Muscle layer of colon (tissue), 2 donors: ENCODE data around the gene RNU6-9.

ENCODE experiments used
- H3K27ac ChIP-seq: one replicate; pipeline ENCODE4 v1.7.0; 2013; ENCODE audit warnings: low read depth, mild to moderate bottlenecking, low read length, moderate library complexity
- H3K27me3 ChIP-seq, 2 donors: one replicate each; pipeline ENCODE4 v1.7.0; 2013; ENCODE audit warnings: low read length in 2 of 2, mild to moderate bottlenecking in 2 of 2; ENCODE audit not compliant: insufficient read depth in 2 of 2, control insufficient read depth in 1 of 2
- H3K36me3 ChIP-seq: one replicate; pipeline ENCODE4 v1.7.0; 2013; ENCODE audit warnings: mild to moderate bottlenecking, low read length; ENCODE audit not compliant: insufficient read depth
- H3K4me1 ChIP-seq: one replicate; pipeline ENCODE4 v1.7.0; 2013; ENCODE audit warnings: mild to moderate bottlenecking, low read length; ENCODE audit not compliant: insufficient read depth
- H3K4me3 ChIP-seq, 2 donors: one replicate each; pipeline ENCODE4 v1.7.0; 2013; ENCODE audit warnings: low read length in 2 of 2, low read depth in 1 of 2, mild to moderate bottlenecking in 1 of 2, moderate library complexity in 1 of 2
- H3K9ac ChIP-seq: one replicate; pipeline ENCODE4 v1.7.0; 2013; ENCODE audit warnings: low read length
- H3K9me3 ChIP-seq: one replicate; pipeline ENCODE4 v1.7.0; 2013; ENCODE audit warnings: mild to moderate bottlenecking, low read length
- donor health status: abdominal sarcoma.
- donor health status: Adenocarcinoma of cecum.

The RNU6-9 gene

DNA sequence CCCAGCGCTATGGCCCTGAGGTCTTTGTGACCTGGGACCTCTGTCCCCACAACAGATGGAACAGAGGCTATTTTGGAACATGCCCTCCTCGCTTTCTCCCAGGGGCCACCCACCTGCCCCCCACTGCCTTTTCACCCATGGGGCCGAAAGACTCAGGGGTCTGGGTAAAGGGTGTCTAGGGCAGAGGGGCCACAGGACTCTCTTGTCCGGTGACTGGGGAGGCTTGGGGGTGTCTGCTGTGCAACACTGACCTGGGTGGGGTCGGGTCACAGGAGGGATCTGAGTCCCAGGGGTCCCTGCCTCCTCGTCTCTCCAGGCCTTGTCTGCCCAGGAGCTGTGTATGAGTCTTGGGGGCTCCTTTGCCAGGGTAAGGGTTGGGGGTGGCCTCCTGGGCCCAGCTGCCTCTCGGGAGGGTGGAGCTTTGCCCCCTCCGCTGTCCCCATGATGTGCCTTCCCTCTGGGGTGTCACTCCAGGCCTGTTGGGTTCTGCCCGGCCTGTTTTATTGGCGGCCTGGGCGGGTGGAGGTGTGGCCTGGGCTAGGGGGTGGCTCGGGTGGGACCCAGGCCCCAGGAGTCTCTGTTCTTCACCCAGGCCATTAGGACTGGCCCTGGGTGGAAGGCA lies 34.6 kb downstream of the RNU6-9 start:
- H3K27me3 ChIP-seq = no peaks in the 10 kb centered on the region
- H3K4me3 ChIP-seq = no peak overlapping the region
- peaks cover 9% of the 10 kb centered on the region for H3K4me1 ChIP-seq
- H3K36me3 ChIP-seq = no peaks in the 10 kb centered on the region
- H3K27ac ChIP-seq = peak overlapping the region; percentile 81
- H3K9me3 ChIP-seq = no peaks in the 10 kb centered on the region
- no peak overlapping the region for H3K9ac ChIP-seq

DNA sequence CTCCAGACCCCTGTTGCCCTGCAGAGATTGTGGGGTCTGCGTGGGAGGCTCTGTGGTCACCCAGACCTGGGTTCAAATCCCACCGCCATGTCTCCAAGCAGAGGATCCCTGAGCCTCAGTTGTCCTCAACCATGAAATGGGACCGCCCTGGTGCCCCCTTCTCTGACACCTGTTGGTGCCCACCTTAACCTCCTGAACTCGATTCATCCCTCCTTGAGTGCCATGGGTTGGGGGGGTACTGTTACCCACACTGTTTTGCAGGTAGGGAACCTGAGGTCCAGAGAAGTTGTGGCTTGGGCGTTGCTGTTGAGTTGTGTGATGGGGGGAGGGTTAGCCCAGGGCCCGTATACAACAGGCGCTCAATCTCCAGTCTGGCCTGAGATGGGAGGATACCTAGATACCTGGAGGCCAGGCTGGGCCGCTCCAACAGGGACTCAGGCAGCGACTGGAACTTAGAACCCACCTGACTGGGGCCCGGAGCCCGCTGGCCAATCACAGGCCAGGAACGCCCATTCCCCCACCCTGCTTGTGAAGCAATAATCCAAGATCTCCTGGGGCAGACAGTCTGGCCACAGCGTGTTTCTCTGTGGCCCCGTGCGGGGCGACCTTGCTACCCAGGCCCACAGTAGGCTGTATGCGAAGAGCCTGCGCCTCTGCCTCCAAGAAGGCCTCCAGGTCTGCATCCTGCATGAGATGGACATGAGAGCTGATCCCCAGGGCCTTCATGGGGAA lies 35.4 kb downstream of the RNU6-9 start:
- Histone ChIP-seq H3K9ac (no peak overlapping the region), H3K36me3 (no peaks in the 10 kb centered on the region), H3K4me1 (peaks cover 17% of the 10 kb centered on the region), H3K27me3 (no peaks in the 10 kb centered on the region), H3K27ac (no peak overlapping the region), H3K9me3 (no peaks in the 10 kb centered on the region), H3K4me3 (no peak overlapping the region)

DNA sequence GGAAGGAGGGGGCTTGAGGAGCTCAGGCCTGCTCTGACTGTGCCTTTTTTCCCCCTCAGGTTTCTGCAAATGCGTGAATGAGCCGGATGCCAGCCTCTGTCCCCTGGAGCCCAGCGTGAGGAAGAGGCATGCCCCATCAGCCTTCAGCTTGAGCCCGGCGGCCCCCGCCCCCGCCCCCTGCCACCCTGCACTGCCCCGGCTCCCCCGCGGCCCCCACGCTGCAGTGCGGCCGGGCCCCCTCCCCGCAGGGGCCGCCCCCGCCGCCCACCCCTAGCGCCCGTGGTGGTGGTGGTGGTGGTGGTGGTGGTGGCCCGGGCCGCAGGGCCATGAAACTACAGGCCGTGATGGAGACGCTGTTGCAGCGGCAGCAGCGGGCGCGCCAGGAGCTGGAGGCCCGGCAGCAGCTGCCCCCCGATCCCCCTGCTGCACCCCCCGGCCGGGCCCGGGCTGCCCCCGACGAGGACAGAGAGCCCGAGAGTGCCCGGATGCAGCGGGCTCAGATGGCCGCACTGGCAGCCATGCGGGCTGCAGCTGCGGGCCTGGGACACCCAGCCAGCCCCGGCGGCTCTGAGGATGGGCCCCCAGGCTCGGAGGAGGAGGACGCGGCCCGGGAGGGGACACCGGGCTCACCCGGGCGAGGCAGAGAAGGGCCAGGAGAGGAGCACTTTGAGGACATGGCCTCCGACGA lies 36.1 kb downstream of the RNU6-9 start:
- H3K27ac ChIP-seq = no peak overlapping the region
- no peaks in the 10 kb centered on the region for H3K9me3 ChIP-seq
- peaks cover 24% of the 10 kb centered on the region for H3K4me1 ChIP-seq
- H3K27me3 ChIP-seq = no peaks in the 10 kb centered on the region
- H3K9ac ChIP-seq = no peak overlapping the region
- no peak overlapping the region for H3K4me3 ChIP-seq
- H3K36me3 ChIP-seq = no peaks in the 10 kb centered on the region

DNA sequence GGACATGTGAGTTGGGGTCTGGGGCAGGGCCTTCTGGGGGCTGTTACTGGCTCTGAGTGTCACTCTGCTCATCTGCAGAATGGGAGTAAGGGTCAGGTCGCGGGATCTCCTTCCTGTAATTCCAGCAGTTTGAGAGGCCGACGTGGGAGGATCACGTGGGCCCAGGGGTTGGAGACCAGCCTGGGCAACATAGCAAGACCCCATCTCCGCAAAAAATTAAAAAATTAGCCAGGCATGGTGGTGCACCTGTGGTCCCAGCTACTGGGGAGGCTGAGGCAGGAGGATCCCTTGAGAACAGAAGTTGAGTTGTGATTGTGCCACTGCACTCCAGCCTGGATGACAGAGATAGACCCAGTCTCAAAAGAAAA lies 36.6 kb downstream of the RNU6-9 start:
- Histone ChIP-seq H3K4me3 (no peak overlapping the region), H3K4me1 (peaks cover 29% of the 10 kb centered on the region), H3K9ac (no peak overlapping the region), H3K9me3 (no peaks in the 10 kb centered on the region), H3K36me3 (no peaks in the 10 kb centered on the region), H3K27me3 (no peaks in the 10 kb centered on the region), H3K27ac (no peak overlapping the region)

DNA sequence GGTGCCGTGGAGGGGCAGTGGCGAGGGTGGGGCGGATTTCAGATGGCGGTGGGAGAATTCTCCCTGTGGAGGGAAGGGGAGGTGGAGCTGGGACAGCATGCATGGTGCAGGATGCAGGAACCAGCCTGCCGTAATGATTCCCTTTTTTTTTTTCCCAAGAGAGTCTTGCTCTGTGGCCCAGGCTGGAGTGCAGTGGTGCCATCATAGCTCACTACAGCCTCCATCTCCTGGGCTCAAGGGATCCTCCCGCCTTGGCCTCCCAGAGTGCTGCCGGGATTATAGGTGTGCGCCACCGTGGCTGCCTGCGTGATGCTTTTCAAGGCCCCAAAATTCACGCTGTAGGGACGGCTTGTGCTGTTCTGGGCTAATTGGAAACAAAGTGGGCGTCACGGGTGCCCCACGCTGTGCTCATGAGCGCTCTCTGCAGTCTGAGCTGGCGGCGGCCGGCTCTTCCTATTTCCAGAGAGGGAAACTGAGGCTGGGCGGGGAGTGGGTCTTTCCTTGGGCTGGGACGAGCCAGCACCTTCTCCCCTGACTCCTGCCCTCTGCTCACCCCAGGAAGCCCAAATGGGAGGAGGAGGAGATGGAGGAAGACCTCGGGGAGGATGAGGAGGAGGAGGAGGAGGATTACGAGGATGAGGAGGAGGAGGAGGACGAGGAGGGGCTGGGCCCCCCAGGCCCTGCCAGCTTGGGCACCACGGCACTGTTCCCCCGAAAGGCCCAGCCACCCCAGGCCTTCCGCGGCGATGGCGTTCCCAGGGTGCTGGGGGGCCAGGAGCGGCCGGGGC lies 38.8 kb downstream of the RNU6-9 start:
- no peak overlapping the region for H3K4me3 ChIP-seq

DNA sequence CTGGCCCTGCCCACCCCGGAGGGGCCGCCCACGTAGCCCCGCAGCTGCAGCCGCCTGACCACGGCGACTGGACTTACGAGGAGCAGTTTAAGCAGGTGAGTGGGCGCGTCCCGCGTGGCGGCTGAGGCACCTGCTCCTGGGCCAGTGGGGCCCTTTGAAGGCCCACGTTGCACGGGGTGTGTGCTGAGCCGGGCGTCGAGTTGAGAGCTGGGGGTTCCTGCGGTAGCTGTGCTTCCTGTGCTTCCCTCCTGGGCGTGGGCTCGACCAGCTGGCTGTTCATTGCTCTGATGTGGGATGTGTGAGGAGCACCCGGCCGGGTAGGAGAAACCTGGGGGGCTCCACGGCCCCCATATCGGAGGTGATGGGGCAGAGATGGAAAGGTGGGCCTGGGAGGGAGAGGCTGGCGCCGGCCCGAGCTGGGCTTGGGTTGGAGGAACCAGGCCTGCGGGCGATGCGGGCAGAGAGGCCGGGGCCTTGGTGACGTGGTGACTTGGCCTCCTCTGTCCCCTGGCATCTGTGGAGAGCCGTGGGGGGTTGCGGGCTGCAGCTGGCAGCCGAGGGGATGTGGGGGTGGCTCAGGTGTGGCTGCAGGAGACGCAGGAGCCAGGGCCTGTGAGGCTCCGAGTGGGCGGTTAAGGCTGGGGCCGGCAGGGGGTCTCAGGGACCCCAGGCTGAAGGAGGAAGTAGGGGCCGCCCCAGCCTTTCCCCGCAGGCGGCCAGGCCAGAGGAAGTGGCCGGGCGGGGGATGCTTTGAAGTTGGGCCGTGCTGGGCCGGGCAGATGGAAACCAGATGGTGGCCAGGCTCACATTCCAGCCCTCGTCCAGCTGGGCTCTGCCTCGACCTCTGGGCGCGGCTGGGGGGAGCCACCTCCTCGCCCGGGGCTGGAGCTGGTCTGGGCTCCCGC lies 39.6 kb downstream of the RNU6-9 start:
- H3K4me1 ChIP-seq = peaks cover 31% of the 10 kb centered on the region
- no peak overlapping the region for H3K4me3 ChIP-seq
- H3K27me3 ChIP-seq = no peaks in the 10 kb centered on the region
- peak overlapping the region; percentile 75 for H3K27ac ChIP-seq
- no peak overlapping the region for H3K9ac ChIP-seq
- no peaks in the 10 kb centered on the region for H3K36me3 ChIP-seq
- H3K9me3 ChIP-seq = no peaks in the 10 kb centered on the region

More for the DNA sequence above, 38.8 kb downstream of the RNU6-9 start:
- Histone ChIP-seq H3K9ac (no peak overlapping the region), H3K9me3 (no peaks in the 10 kb centered on the region), H3K27ac (peak overlapping the region; percentile 75), H3K27me3 (no peaks in the 10 kb centered on the region), H3K36me3 (no peaks in the 10 kb centered on the region), H3K4me1 (peaks cover 35% of the 10 kb centered on the region)

DNA sequence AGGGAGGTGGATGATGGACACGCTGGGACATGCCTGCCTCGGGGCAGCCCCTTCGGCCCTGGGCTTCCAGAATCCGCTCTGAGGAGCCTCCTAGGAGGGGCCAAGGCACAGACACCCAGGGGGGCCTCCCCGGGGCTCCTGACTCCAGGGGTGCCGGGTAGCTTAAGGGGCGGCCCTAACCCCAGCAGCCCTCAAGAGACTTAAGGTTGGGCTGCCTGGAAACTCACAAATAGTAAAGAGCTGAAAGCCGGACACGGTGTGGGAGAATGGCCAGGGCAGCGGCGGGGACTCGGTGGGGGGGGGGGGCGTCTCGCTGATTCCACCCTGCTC lies 40.2 kb downstream of the RNU6-9 start:
- H3K27me3 ChIP-seq = no peaks in the 10 kb centered on the region
- H3K4me1 ChIP-seq = peaks cover 30% of the 10 kb centered on the region
- no peak overlapping the region for H3K9ac ChIP-seq
- no peak overlapping the region for H3K4me3 ChIP-seq
- H3K9me3 ChIP-seq = no peaks in the 10 kb centered on the region
- no peaks in the 10 kb centered on the region for H3K36me3 ChIP-seq
- peak overlapping the region; percentile 75 for H3K27ac ChIP-seq

DNA sequence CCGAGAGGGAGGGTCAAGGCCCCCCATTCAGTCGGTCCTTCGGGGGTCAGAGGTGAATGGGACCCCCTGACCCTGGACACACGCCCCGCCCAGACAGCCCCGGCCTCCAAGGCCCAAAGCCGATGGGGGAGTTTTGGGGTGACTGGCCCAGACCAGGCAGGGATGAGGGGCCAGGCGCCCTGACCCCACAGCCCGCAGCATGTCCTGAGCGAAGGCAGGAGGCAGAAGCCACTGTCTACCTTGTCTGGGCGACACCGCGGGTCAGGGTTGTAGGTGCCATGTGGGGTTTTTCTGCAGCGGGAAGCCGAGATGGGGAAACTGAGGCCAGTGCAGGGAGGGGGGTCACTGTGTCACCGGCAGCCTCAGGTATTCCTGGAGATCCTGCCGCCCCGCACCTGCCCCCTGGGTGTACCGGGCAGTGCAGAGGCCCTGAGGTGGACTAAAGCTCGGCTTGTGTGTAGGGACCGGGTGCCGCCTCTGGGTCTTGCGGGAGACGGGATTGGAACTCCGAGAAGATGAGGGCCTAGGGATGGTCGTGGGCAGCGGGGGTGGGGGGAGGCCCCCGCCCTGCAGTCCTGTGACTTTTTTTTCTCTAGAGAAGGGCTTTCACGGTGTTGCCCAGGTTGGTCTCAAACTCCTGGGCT lies 41.0 kb downstream of the RNU6-9 start:
- H3K36me3 ChIP-seq = no peaks in the 10 kb centered on the region
- H3K27ac ChIP-seq = peak overlapping the region; percentile 75
- H3K4me3 ChIP-seq = no peak overlapping the region
- peaks cover 30% of the 10 kb centered on the region for H3K4me1 ChIP-seq
- no peak overlapping the region for H3K9ac ChIP-seq
- no peaks in the 10 kb centered on the region for H3K9me3 ChIP-seq
- no peaks in the 10 kb centered on the region for H3K27me3 ChIP-seq

DNA sequence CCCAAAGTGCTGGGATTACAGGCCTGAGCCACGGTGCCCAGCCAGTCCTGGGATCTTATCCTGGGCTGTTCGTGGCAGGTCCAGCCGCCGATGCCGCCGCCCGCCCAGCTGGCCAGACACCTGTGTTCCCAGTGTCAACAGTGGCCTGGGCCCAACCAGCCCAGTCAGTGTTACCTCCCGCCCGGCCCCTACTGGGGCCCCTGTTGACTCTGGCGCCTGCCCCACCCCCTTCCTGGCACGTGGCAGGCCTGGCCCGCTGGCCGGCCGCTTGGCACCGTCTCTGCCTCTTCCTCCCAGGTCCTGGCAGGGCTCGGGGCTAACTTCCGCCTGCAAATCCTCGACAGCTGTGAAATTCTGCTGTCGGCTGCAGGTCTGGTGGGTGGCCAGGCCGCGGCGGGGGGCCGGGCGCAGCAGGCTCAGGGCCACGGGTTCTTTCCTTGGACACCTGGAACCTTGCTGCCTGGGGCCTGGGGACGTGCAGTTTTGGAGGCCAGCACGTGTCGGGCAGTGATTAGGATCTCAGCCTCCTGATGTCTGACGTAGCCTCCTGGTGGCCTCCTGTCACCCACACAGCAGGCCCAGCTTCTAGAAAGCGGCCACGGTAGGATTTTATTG lies 41.7 kb downstream of the RNU6-9 start:
- H3K4me3 ChIP-seq = no peak overlapping the region

DNA sequence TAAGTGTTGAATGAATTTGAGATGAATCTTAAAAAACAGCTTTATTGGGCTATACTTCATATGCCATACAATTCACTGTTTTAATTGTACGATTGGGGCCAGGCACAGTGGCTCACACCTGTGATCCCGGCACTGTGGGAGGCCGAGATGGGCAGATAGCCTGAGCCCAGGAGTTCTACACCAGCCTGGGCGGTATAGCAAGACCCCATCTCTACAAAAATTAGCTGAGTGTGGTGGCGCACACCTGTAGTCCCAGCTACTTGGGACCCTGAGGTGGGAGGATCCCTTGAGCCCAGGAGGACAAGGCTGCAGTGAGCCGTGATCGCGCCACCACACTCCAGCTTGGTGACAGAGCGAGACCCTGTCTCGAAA lies 42.9 kb downstream of the RNU6-9 start:
- Histone ChIP-seq H3K27ac (no peak overlapping the region), H3K4me3 (no peak overlapping the region), H3K9ac (no peak overlapping the region), H3K27me3 (no peaks in the 10 kb centered on the region), H3K36me3 (no peaks in the 10 kb centered on the region), H3K9me3 (no peaks in the 10 kb centered on the region), H3K4me1 (peaks cover 38% of the 10 kb centered on the region)

More for the DNA sequence above, 41.7 kb downstream of the RNU6-9 start:
- Histone ChIP-seq H3K9me3 (no peaks in the 10 kb centered on the region), H3K27ac (peak overlapping the region; percentile 75), H3K36me3 (no peaks in the 10 kb centered on the region), H3K9ac (no peak overlapping the region), H3K27me3 (no peaks in the 10 kb centered on the region), H3K4me1 (peaks cover 31% of the 10 kb centered on the region)
